ENCODE measurements around the gene CFAP61.

DNA sequence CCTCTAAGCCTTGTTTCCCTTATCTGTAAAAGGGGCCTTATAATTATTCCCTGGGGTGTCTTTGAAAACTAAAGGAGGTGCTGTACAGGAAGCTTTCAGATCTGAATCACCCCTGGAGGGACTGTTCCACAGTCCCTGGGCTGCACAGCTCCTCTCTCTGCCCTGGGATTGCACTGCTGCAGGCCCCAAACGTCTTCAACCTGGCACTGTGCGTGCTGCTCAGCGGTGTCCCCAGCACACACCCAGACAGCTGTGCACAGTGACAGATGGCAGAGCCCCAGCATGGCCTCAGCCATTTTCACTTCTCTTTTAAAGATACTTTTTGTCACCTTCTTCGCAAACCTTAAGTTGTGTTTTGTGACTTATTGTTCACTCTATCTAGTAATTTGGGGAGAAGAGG lies 264.9 kb downstream of the CFAP61 start:
- TF ChIP-seq, protein P1, sequence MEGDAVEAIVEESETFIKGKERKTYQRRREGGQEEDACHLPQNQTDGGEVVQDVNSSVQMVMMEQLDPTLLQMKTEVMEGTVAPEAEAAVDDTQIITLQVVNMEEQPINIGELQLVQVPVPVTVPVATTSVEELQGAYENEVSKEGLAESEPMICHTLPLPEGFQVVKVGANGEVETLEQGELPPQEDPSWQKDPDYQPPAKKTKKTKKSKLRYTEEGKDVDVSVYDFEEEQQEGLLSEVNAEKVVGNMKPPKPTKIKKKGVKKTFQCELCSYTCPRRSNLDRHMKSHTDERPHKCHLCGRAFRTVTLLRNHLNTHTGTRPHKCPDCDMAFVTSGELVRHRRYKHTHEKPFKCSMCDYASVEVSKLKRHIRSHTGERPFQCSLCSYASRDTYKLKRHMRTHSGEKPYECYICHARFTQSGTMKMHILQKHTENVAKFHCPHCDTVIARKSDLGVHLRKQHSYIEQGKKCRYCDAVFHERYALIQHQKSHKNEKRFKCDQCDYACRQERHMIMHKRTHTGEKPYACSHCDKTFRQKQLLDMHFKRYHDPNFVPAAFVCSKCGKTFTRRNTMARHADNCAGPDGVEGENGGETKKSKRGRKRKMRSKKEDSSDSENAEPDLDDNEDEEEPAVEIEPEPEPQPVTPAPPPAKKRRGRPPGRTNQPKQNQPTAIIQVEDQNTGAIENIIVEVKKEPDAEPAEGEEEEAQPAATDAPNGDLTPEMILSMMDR (IDR thresholded peaks at IDR 0.05 in 4 of 5, conservative IDR thresholded peaks at IDR 0.05 in 1 of 5): no peak
- TF ChIP-seq POLR2A (IDR thresholded peaks at IDR 0.05): no peak
